ENCODE measurements around the gene LBH.

DNA sequence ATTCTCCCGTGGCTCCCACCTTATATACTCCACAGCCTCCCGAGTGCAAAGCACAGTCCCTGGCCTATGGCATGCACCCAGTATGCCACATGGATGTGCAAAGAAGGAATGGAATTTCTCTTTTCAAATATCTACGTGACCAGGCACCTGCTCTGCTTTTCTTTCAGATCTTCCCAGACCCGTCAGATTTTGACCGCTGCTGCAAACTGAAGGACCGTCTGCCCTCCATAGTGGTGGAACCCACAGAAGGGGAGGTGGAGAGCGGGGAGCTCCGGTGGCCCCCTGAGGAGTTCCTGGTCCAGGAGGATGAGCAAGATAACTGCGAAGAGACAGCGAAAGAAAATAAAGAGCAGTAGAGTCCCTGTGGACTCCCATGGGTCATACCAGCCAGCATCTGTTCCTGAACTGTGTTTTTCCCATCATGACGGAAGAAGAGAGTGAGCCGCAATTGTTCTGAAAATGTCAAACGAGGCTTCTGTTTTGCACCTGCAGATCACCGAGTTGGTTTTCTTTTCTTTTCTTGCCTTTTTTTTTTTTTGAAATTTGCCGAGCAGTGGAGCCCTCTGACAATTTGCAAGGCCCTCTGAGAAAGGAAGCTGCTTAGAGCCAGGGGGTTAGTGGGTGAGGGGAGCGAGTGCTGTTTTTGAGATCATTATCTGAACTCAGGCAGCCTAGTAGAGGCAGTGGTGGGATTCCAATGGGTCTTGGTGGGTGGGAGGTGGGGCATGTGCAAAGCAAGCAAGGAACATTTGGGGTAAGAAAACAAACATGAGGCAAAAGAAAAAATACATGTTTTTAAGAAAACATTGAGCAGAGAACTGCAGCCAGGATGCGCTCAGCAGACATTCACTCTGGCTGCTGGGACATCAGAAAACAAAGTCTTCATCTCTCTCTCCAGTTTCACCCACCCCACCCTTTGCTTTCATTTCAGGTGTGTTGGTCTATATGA, 26.2 kb downstream of the LBH start:
- TF ChIP-seq POLR2AphosphoS5 (IDR thresholded peaks at IDR 0.05) (no peak), EP300 (IDR thresholded peaks at IDR 0.05) (no peak)

Data from esophagus muscularis mucosa (tissue), 3 donors.